NCI-H2081 (cell line): Measurements from ENCODE around the gene WWOX.
"Not testable (repeated sequence)": the region's sequence is repeated elsewhere in the genome, so short reads cannot be mapped to it uniquely, and the experiment has no call there.

Source experiments
- DNase-seq, 2 experiments: peaks; one replicate each; lab custom pipeline; 2025; lab: John Stamatoyannopoulos, UW

Gene WWOX

DNA sequence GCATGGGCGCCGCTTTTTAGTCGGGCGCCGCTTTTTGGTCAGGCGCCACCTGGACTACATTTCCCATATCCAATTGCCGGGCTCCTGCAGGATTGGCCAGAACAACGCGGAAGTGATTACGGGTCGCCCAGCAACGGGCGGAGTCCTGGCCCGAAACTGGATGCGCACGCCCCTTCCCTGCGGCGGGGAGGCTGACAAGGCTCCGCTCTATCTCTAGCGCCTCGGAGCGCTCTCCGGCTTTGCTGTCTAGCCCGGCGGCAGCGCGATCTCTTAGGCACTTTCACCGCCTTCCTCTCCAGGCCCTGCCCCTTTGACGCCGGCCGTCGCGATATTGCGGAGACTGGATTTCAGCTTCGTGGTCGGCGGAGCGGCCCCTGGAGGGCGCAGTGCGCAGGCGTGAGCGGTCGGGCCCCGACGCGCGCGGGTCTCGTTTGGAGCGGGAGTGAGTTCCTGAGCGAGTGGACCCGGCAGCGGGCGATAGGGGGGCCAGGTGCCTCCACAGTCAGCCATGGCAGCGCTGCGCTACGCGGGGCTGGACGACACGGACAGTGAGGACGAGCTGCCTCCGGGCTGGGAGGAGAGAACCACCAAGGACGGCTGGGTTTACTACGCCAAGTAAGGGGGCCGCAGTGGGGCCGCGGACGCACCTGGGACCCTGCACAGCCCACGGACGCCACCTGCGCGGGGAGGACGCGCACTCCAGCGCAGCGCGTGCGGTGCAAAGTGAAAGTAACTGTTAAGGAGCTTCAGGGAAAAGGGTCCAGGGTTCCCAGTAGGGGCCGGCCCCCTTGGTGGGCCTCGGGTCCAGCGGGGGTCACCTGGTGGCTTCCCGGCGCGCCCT lies at the start of gene WWOX:
Gene WWOX (plus strand): TSS at position 384 of the 841 bp plus-strand sequence.
- DNase-seq = peak; percentile 93 to 96

DNA sequence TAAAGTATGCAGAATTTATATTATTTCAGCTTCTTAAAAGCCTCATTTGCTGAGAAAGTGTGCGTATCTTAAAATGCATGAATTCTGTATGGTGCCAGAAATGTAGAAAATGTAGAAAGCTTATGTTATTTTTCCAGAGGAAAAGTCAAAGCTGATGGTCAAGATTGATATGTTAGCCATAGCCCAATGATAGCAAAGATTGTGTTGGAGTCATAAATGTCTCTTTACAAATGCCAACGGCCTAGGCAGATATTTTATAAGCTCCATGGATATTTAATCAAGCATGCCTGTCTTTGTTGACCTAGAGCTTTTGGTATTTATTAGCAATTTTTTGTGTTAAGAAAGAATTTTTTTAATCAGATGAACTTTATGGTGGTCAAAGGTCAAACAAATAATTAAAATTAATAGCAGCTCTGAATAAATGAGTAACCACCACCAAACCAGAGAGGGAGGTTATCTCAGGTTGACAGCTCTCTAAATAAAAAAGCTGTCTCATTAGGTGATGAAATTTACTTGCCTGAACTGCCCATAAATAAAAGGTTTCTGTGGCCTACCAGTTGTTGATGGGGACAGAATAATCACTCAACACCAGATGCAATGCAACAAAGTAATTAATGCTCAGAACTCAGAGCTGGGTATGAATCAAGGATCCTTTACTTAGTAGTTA lies 48.6 kb upstream of the WWOX start:
- no peak for DNase-seq

DNA sequence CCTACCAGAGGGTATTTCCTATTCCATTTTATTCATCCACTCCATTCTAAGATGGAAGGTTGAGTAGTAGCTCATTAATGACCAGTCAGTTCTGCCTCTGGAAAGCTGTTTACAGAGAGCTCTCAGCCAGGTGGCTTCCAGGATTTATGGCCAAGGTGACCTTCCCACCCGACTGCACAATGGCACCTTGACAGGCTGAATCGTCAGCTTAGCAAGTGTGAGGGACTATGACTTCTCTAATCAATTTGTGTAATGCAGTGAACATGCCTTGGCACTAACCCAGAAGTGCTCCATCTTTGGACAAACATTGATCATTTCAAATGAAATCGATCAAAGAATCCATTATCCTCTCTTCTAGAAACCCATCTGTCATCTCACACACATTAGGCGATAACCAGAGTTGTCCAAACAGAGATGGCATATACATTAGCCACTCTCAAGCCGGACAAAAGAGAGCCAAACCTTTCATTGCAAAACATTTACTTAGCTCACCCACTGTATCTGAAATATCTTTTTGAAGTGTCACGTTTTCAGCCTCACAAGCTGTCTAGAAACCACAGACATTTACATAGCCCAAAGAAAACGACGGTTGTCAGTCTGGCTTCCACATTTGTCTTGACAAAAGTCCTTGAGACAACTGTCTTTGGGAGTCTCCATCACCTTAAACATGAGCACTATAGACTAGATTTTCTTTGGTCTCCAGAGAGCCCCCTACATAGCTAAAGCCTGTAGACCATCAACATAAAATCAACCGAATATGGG lies 41.5 kb upstream of the WWOX start:
- no peak for DNase-seq

DNA sequence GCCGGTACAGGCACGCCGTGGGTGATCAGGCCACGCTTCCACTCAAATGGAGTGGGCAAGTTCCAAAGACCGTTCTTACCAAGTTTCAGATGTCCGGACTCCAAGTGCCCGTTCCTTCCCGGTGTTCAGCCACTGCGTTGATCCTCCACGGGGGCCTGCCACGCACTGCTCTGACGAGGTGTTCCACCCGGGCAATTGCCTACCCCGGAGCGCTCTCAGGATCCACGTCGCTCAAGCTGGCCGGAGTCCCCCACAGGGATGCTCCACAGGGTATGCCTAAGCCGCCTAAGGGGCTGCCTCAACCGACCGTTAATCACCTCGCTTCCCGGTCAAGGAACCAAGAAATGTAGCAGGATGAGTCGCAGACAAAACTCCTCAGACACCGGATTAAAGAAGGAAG lies 39.6 kb upstream of the WWOX start:
- DNase-seq = not testable (repeated sequence)

DNA sequence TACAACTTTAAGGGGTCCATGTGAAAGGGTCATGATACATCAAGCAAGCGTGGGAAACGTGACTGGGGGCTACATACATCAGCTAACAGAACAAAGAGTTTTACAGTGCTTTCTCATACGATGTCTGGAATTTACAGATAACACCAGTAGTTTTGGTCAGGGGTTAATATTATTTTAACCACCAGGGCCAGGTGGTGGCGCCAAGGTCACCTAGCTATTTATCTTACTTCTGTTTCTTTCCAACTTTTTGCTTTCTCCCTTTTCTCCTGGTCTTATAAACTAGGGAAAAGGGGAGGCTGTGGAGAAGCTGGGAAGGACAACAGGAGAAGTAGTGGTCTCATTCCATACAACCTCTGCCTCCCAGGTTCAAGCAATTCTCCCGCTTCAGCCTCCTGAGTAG lies 39.2 kb upstream of the WWOX start:
- DNase-seq = no peak

DNA sequence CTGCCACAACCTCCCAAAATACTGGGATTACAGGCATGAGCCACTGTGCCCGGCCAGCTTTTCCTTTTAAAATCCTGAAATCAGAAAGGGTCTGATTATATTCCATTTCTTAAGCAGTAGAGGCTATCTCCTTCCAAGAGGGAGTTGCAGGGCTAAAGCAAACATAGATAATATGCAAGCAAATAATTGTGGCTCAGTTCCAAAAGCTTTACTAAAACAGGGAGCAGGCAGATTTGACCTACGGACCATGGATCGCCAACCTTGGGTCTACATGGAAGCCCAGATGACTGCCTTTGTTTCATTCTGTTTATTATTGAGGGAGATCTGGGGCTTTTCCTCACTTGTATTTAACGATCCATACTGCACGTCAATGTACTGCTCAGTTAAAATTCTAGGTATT lies 38.6 kb upstream of the WWOX start:
- DNase-seq = no peak

DNA sequence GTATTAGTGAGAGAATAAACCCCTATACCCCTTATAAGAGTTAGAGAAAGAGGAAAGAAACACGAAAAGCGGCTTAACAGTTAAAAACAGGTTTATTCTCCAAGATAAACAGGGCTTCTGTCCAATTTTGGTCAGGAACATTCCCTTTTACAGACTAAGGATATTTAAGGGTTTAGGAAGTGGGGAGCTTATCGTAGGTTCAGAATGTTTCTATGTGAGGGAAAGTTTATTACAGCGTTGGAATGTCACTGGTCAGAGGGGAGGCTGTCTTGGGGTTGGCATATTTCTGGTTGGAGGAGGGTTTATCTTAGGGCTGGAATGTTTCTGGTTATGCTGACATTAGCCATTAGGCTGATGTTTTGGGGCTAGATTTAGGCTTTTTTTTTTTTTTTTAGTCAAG lies 34.1 kb upstream of the WWOX start:
- DNase-seq = no peak

DNA sequence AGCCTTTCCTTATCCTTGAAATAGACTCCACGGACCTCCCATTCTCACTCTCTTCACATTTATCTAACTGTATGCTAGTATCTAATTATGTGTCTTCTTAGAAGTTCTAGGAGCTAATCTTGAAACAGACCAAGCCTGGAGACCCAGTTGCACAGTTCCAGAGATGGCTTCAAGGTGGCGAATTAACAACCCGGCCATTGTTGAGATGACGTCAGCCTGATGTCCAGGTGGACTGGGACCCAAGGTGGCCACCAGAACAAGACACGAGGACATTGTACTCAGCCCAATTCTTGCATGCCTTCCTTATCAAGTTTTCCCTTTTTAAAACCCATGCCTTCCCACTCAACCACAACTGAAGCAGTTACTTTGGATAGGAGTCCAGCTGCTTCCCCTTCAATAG lies 29.5 kb upstream of the WWOX start:
- DNase-seq = no peak

DNA sequence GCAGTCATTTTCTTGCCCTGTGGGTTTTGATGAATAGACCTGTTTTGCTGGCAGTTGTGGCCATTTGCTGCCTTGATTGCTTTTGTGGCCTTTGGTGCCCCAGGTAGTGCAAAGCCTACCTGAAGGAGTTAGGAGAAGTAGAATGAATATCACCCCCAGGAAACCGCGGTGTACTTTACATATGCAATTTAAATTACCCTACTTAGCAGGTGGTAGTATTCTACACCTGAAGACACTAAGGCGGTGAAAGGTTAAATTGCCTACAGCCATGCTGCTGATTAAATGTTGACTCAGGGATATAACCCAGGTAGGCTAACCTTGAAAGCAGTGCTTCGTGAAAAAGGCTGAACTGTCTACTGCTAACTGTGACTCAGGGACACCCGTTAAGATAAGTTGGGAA lies 27.2 kb upstream of the WWOX start:
- peak in 1 of 2 experiments; percentile 17 for DNase-seq

DNA sequence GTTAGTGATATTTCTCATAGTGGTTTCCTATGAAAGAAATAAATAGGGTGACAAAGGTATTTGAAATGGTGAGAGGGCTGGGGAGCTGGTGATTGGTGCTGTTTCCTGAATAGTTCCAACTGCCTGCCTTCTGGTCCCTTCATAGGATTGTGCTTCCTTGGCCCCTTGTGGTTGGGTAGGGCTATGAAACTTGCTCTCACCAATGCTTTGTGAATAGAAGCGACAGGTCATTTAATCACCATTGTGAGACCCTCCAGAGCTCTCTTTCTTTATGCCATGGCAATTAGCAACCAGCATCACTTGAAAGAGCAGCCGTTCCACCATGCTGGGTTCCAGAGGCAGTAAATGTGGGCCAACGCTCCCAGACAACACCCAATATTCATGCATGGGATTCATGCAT lies 23.7 kb upstream of the WWOX start:
- DNase-seq = no peak

DNA sequence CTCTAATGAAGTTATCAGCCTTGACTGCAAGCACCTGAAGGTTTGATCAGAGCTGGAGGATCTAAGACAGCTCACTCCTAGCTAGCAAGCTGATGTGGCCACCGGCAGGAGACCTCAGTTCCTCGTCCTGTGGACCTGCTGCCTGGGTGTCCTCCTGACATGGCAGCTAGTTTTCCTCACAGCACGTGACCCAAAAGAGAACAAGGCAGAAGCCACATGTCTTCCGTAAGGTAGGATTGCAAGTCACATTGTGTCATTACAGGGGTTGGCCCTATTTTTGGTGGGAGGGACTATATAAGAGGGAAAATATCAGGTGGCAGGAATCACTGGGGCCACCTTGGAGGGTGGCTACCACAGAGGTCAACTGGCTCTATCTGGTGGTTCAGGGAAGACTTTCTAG lies 18.1 kb upstream of the WWOX start:
- DNase-seq = no peak

DNA sequence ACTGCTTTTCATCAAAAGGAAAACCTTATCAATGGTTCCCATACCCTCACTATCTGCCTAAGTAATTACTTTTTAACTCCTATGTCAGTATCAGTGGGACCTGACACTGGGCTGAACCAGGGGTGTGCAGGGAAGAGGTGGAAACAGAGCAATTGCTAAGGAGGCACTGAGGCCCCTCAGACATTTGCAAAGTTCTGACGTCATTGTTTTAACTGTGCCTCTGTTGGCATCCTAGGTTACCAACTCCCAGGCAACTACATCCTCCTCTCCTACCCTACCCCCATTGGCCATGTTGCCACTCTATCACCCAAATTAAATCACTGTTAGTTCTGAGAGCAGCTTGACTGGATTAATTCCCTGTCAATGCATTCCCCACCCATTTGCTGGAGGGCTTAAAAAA lies 8.0 kb upstream of the WWOX start:
- DNase-seq = no peak

DNA sequence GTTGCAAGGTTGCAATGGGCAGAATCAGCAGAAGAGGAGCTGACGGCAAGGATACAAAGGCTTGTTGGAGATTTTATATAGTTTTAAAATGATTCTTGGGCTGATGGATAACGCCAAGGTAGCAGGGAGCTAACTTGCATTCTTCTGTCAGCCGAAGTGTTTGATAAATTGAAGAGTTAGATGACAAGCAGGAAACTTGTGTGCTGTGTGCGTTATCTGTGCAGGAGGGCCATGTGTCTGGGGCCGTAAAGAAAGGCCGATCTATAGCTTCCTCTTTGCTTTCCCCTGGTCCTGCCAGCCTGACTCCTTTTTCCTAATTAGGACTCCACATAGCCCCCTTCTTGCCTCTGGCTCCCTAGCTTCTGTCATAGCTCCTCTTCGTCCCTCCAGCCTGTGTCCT lies 6.7 kb upstream of the WWOX start:
- no peak for DNase-seq

DNA sequence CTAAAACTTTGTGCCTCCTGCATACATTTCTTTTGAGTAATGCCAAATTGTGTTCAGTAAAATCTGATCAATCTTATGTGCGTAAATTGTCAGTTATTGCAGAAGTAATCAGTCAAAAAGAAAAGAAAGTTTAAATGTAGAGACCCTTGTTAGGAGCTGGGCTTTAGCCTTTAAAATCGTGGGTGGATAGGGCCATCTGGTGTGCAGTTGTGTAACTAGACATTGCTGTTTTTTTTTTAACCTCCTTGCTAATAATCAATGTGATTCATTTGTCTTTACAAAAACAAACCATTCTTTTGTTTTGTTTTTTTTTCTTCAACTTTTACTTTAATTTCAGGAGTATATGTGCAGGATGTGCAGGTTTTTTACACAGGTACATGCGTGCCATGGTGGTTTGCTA lies 5.3 kb upstream of the WWOX start:
- no peak for DNase-seq

DNA sequence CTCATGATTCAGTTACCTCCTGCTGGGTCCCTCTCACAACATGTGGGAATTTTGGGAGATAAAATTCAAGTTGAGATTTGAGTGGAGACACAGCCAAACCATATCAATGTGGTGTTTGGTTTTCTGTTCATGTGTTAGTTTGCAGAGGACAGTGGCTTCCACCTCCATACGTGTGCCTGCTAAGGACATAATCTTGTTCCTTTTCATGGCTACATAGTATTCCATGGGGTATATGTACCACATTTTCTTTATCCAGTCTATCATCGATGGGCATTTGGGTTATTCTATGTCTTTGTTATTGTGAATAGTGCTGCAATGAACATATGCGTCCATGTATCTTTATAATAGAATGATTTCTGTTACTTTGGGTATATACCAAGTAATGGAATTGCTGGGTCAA lies 4.5 kb upstream of the WWOX start:
- no peak for DNase-seq

DNA sequence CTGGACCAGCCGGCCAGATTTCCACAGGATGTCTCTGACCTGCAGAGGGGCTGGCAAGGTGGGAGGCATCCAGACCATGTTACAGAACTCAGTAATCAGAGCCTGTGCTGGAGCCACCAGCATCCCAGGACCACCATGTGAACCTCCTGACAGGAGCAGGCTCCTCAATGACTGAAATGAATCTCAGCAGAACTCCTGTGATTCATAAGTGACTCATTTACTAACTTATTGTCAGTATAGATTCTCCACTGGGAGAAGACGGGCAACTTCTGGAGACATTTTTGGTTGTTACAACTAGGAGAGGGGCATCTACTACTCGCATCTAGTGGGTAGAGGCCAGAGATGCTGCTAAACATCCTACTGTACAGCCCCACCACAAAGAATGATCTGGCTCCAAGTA lies 3.1 kb upstream of the WWOX start:
- no peak for DNase-seq

DNA sequence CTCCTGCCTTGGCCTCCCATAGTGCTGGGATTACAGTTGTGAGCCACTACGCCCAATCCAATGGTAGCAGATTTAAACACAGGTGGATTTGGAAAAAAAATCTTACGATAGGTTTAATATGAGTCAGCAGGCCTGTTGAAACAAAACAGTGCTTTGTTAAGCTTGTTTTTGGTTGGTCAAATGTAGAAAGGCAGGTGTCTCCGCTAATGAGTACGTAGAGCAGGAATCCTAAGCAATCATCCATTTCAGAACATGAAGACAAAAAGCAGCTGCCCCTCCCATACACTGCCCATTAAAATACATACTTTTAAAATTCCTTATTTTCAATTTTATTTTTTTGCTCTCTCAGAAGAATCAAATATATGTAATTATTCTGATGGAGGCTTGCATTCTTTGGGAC lies 1.9 kb upstream of the WWOX start:
- no peak for DNase-seq

DNA sequence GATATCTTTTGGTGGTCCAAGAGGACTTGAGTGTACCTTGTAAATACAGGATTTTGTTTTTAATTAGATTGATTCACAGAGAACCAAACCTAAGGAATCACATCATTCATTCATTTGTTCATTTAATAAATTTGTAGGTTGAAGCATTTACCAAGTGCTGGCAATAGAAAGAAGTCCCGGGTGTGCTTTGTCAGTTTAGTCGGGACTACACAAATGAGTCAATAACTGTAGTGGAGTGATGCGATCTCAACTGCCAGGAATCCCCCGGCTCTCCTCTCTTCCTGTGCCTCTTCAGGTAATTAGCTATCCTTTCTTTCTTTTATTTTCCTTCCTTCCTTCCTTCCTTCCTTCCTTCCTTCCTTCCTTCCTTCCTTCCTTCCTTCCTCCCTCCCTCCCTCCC lies 1.4 kb upstream of the WWOX start:
- no peak for DNase-seq

DNA sequence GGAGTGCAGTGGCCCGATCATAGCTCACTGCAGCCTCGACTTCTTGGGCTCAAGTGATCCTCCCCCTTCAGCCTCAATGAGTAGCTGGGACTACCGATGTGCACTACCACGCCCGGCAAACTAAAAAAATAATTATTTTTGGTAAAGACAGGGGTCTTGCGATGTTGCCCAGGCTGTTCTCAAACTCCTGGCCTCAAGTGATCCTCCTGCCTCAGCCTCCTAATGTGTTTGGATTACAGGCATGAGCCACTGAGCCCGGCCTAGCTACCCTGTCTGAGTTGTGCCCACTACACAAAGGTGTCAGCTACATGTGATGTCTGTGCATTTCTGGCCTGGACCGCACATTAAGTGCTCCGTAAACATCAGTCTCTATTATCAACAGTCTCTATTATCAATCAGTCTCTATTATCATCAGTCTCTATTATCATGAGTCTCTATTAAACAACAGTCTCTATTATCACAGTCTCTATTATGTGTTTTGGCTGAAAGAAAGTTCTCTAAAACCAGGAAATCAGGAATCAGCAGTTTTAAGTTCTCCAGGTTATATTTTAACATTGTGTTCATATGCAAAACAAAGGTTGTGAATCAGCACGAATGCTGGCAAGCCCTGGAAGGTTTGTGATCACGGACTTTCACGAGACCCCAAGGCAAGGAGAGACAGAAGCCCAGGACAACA lies 721 bp upstream of the WWOX start:
- DNase-seq = no peak

DNA sequence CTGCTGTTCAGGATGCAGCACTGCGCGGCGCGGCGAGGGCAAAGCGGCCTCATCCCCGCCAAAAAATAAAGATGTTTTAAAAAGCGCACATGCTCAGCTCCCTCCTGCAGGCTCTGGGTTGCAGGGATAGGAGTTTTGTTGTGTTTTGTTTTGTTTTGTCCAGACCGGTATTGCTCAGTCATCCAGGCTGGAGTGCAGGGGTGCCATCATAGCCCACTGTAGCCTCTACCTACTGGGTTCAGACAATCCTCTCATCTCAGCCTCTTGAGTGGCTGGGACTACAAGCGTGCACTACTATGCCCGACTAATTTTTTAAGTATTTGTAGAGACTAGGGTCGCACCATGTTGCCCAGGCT lies 636 bp downstream of the WWOX start:
- peak in 1 of 2 experiments; percentile 38 for DNase-seq

DNA sequence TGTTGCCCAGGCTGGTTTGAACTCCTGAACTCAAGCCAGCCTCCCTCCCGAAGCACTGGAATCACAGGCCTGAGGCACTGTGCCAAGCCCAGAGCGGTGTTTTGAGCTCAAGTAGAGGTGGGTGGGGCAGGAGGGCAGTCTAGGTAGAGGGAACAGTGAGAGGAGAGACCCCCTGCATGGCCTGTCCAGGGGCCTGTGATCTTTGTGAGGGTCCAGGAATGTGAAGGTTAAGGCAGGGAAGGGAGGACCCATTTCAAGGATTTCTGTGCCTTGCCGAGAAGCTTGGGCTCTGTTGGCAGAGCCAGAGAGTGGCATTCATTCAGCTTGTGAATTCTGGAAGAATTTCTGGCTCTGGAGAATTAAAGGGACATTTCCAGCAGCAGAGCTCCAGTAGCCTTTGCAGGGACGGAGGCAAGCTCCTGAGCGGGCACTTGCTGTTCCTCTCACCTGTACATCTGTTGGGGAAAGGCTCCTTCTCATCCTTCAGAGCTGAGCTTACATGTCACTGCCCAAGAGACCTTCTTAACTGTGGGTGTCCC lies 2.7 kb downstream of the WWOX start:
- DNase-seq = no peak

DNA sequence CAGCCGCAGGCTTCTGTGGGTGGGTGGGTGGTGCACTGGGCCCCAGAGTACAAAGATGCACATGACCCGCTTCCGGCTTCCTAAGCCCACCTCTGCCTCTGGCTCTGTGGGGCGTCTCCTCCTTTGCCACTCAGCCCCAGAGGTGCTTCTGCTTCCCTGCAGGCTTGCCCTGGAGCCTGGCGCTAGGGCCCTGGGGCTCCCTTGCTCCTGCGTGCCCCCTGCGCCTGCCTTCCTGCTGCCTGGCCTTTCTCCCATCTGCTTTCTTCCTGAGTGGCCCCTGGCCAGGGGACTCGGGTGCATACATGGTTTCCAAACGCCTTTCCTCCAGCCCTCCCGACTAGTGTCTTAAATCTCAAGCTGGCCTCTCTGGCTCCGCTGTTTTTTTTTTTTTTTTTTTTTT lies 3.4 kb downstream of the WWOX start:
- DNase-seq = no peak
